GM10248 (cell line): ENCODE measurements around the gene MLN.

ENCODE experiments used
- CTCF ChIA-PET: fragments of 300-600 bp; sonication (Branson Sonifier 250); formaldehyde crosslinking; extraction: SDS; loops from one replicate; lab custom pipeline; 2021; ENCODE audit warnings: antibody characterized with exemption; lab: Yijun Ruan, JAX
- POLR2A ChIA-PET: fragments of 350-650 bp; sonication (Branson Sonifier 250); formaldehyde crosslinking; extraction: SDS; loops from one replicate; lab custom pipeline; 2020; ENCODE audit warnings: antibody characterized with exemption; lab: Yijun Ruan, JAX
- DNase-seq: peaks from one replicate; pipeline ENCODE4 v3.0.0; 2012; ENCODE audit errors: extremely low spot score
- TF ChIP-seq, protein P1 (sequence below): IDR thresholded peaks from 2 replicates; pipeline ENCODE4 v1.5.1; 2012; ENCODE audit warnings: mild to moderate bottlenecking, low read depth; ENCODE audit errors: extremely low read depth, missing control alignments, control extremely low read depth

Gene MLN

GRCh38 chr6:33761922-33762629 is 41.7 kb downstream of the MLN start:
- DNase-seq = peak; percentile 64
- ChIA-PET POLR2A (no interaction called here), CTCF (interaction anchor here (0.6 to 8.3 kb wide), 8 partner anchors 9 to 392 kb away, joined by 3 to 78 read pairs (median 5); partner anchors contain the start of gene UQCC2)
- TF ChIP-seq, protein P1, sequence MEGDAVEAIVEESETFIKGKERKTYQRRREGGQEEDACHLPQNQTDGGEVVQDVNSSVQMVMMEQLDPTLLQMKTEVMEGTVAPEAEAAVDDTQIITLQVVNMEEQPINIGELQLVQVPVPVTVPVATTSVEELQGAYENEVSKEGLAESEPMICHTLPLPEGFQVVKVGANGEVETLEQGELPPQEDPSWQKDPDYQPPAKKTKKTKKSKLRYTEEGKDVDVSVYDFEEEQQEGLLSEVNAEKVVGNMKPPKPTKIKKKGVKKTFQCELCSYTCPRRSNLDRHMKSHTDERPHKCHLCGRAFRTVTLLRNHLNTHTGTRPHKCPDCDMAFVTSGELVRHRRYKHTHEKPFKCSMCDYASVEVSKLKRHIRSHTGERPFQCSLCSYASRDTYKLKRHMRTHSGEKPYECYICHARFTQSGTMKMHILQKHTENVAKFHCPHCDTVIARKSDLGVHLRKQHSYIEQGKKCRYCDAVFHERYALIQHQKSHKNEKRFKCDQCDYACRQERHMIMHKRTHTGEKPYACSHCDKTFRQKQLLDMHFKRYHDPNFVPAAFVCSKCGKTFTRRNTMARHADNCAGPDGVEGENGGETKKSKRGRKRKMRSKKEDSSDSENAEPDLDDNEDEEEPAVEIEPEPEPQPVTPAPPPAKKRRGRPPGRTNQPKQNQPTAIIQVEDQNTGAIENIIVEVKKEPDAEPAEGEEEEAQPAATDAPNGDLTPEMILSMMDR = peak; percentile 62

GRCh38 chr6:33761581-33761921 is 42.3 kb downstream of the MLN start:
- CTCF ChIA-PET = interaction anchor here (0.6 to 8.3 kb wide), 7 partner anchors 9 to 393 kb away, joined by 3 to 78 read pairs (median 3); no protein-coding TSS in a partner anchor
- no peak for DNase-seq
- TF ChIP-seq, protein P1 = no peak
- POLR2A ChIA-PET = no interaction called here

DNA sequence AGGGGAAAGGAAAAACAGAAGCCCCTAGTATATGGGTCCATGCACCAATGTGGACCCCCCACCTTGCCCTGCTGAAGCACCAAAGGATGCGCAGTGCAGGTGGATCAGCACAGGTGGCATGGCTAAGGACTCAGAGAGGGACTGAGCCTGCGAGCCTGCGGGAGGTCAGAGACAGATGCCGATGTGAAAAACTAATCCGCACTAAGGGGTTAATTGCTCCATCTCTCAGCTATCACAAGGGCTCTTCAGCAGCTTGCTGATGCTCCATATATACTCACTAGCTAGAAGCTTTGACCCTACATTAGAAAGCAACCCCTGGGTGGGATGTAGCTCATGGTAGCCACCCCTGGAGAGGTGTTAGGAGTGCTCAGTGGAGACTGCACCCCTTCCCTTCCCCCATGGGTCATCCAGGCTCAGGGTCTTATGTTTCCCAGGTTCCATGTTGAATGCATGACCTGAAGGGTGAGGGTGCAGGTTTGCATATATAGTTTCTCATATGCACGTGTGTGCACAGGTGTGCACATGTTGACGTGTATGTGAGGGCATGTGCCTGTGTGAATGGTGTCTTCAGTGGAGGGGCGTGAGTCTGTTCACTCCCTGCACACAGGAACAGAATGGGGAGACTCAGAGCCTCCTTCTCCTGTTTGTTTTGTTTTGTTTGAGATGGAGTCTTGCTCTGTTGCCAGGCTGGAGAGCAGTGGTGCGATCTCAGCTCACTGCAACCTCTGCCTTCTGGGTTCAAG is 43.7 kb downstream of the MLN start:
- ChIA-PET POLR2A (no interaction called here), CTCF (interaction anchor here (1.0 to 8.3 kb wide), 5 partner anchors 11 to 267 kb away, joined by 3 to 78 read pairs (median 3); no protein-coding TSS in a partner anchor)
- no peak for DNase-seq
- TF ChIP-seq, protein P1 = no peak

DNA sequence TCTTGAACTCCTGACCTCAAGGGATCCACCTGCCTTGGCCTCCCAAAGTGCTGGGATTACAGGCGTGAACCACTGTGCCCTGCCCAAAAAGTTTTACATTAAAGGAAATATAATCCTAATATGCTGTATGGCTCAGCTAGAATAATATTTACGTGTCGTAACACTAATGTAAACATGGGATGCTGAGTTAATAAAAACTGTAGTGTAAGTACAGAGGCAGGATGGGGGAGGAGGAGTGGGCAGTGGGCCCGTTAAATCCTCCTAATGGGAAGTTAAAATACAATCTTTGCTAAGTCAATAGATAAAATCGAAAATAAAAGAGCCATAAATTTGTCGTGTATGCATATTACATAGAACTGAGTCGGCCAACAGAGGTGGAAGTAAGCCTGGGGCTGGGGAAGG is 45.0 kb downstream of the MLN start:
- TF ChIP-seq, protein P1 = no peak
- ChIA-PET POLR2A (no interaction called here), CTCF (interaction anchor here (8.3 kb wide), 1 partner anchor 12 kb away, joined by 78 read pairs; no protein-coding TSS in a partner anchor)
- DNase-seq = no peak

- ChIA-PET POLR2A (no interaction called here), CTCF (interaction anchor here (1.1 to 8.3 kb wide), 3 partner anchors 13 to 57 kb away, joined by 3 to 78 read pairs (median 24); no protein-coding TSS in a partner anchor)
Measured at GRCh38 chr6:33757906-33758305, 45.9 kb downstream of the MLN start.

DNA sequence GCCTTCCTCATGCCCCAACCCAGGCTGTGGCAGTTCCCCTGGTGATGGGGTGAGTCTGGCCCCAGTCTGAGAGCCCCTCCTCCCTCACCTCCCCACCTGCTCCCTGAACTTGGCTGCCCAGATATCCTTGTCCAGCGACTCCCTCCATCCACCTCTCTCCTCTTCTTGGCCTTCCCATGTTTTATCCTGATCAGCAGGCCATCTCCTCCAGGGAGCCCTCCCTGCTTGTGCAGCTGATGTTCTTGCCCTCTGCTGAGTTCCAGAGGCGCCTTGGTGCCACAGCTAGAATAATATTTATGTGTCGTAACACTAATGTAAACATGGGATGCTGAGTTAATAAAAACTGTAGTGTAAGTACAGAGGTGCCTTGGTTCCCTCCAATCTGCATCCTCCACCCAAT is 46.7 kb downstream of the MLN start:
- CTCF ChIA-PET = interaction anchor here (1.1 to 8.3 kb wide), 4 partner anchors 12 to 56 kb away, joined by 3 to 78 read pairs (median 14); no protein-coding TSS in a partner anchor
- POLR2A ChIA-PET = no interaction called here
- TF ChIP-seq, protein P1 = no peak

More at GRCh38 chr6:33757906-33758305, 45.9 kb downstream of the MLN start:
- TF ChIP-seq, protein P1 = no peak
- no peak for DNase-seq

More for the DNA sequence above, 46.7 kb downstream of the MLN start:
- no peak for DNase-seq
